Psoas muscle (tissue), 8 donors: ENCODE data around the gene NEURL3. TPM values are rescaled to one million over a fixed set of nuclear protein-coding genes. Genes with fewer than 3 reads are reported as not detected.

Experiments
- ATAC-seq, 4 donors: fragments of 200-7000 bp; cut with Tn5 transposase; one replicate each; pipeline ENCODE4 v1.9.1; 2020; ENCODE audit warnings: moderate library complexity in 3 of 4, mild to moderate bottlenecking in 2 of 4
- DNase-seq, 2 donors: peaks; one replicate each; pipeline ENCODE4 v3.0.0-alpha.2; 2020
- H3K27ac ChIP-seq: fragments of 200-600 bp; one replicate; pipeline ENCODE4 v1.8.0; 2022
- H3K27me3 ChIP-seq, 3 donors: fragments of 200-600 bp in 1 of 3; one replicate each; pipeline versions ENCODE4 v1.6.1 to v1.8.0; 2013 to 2022; ENCODE audit warnings: low read length in 2 of 3, mild to moderate bottlenecking in 2 of 3, moderate library complexity in 1 of 3; ENCODE audit not compliant: insufficient read depth in 3 of 3
- H3K36me3 ChIP-seq, 2 donors: fragments of 200-600 bp in 1 of 2; one replicate each; pipeline versions ENCODE4 v1.6.1 to v1.8.0; 2013 to 2022; ENCODE audit warnings: low read depth in 1 of 2, mild to moderate bottlenecking in 1 of 2, moderate library complexity in 1 of 2; ENCODE audit not compliant: insufficient read depth in 1 of 2
- H3K4me1 ChIP-seq: fragments of 200-600 bp; one replicate; pipeline ENCODE4 v1.8.0; 2022
- H3K4me3 ChIP-seq: fragments of 200-600 bp; one replicate; pipeline ENCODE4 v1.8.0; 2022; ENCODE audit warnings: mild to moderate bottlenecking
- H3K9me3 ChIP-seq: fragments of 200-600 bp; one replicate; pipeline ENCODE4 v1.8.0; 2022
- CTCF ChIP-seq: fragments of 200-600 bp; IDR thresholded peaks from one replicate; pipeline ENCODE4 v1.8.0; 2022; ENCODE audit warnings: antibody characterized with exemption
- WGBS, 3 donors: extraction: QIAGEN DNeasy Blood & Tissue Kit; methylation state at CpG; one replicate each; pipeline versions ENCODE4 v1.1.6 to v1.1.7; 2013; 5-methylcytosine and 5-hydroxymethylcytosine counted together
- intact Hi-C, 2 donors: fragments of 100-400 bp; cut with DNase I; formaldehyde crosslinking; loops; one replicate each; pipeline versions ENCODE4 v1.11.0 to v1.14.2; 2022
- polyA plus RNA-seq, 3 donors: library from polyadenylated mRNA; stranded (reverse); fragments of 200-250 nt; gene quantifications; one replicate each; pipeline ENCODE4 v1.2.3, GENCODE V29; 2013
- total RNA-seq, 4 donors: library from RNA; stranded (reverse); fragmentation: NEBNext Ultra II Directional in 2 of 4; extraction: Animal tissue kit (Norgen Biotek cat#: 25700) in 2 of 4; gene quantifications; one replicate each; pipeline versions ENCODE4 v1.2.1 to v1.2.4, GENCODE V29; 2021 to 2023
- donor health status: healthy with polysubstance abuse.
- donor health status: DM: no; HTN: no; CAD: no; lungs with moderate emphysema.
- donor health status: Bipolar disorder and iron deficiency.
- donor health status: healthy.
- donor health status: DM: yes; HTN: yes; CAD: no.
- donor health status: DM: no; HTN: no; CAD: no.
- donor health status: DM: no; HTN: no; CAD: no.
- donor health status: DM: yes; HTN: yes; CAD: no.

Gene NEURL3
- total and polyA plus RNA-seq, 7 donors: 0.09 to 0.59 (median 0.09) TPM; not detected in 4

- no peaks in the 10 kb centered on the region for H3K27me3 ChIP-seq
- no peak overlapping the region for H3K27ac ChIP-seq
- no peaks in the 10 kb centered on the region for H3K9me3 ChIP-seq
- H3K4me1 ChIP-seq: peaks cover 39% of the 10 kb centered on the region
- TF ChIP-seq CTCF: peak; percentile 100
- H3K4me3 ChIP-seq: peak overlapping the region; percentile 66
- intact Hi-C loops: loop anchor here (2.0 to 10.0 kb wide), 4 partner anchors 149 to 513 kb away; partner anchors contain the start of genes ANKRD36C (in 1 of the 2), ASTL (in 1 of the 2) and SNRNP200 (in 1 of the 2)
- H3K36me3 ChIP-seq: no peaks in the 10 kb centered on the region
- 9 to 15% (median 10%) methylated on average over 28 to 38 of the region's 38 CpGs for WGBS, 3 donors
- DNase-seq (peak; percentile 78 to 86), ATAC-seq (peak; percentile 76 to 87 (median 79))
These were observed 2.9 kb upstream of the NEURL3 start for GRCh38 chr2:96507957-96508520.

- ATAC-seq (no peak), DNase-seq (peak in 1 of 2 donors; percentile 18)
- Histone ChIP-seq H3K36me3 (no peaks in the 10 kb centered on the region), H3K9me3 (no peaks in the 10 kb centered on the region), H3K4me3 (no peak overlapping the region), H3K27ac (no peak overlapping the region), H3K27me3 (peaks cover 0 to 6% (median 3%) of the 10 kb centered on the region in 3 donors), H3K4me1 (peaks cover 39% of the 10 kb centered on the region)
- intact Hi-C loops: loop anchor here in 1 of 2 donors (10.0 kb wide), 1 partner anchor 512 kb away; the partner anchor contains the start of gene ANKRD36C
- TF ChIP-seq CTCF: no peak
- 92 to 96% (median 95%) methylated on average over 7 of the region's 7 CpGs for WGBS, 3 donors
These were observed 1.7 kb upstream of the NEURL3 start for GRCh38 chr2:96506907-96507240.

GRCh38 chr2:96506016-96506906 is 1.1 kb upstream of the NEURL3 start:
- Histone ChIP-seq H3K4me3 (no peak overlapping the region), H3K9me3 (no peaks in the 10 kb centered on the region), H3K36me3 (no peaks in the 10 kb centered on the region), H3K27me3 (peaks cover 0 to 12% (median 3%) of the 10 kb centered on the region in 3 donors), H3K4me1 (peaks cover 39% of the 10 kb centered on the region), H3K27ac (peak overlapping the region; percentile 60)
- no peak for ATAC-seq
- DNase-seq: peak in 1 of 2 donors; percentile 34
- intact Hi-C loops: loop anchor here in 1 of 2 donors (10.0 kb wide), 1 partner anchor 511 kb away; the partner anchor contains the start of gene ANKRD36C
- WGBS, 3 donors: 92 to 94% (median 93%) methylated on average over 8 of the region's 8 CpGs
- TF ChIP-seq CTCF: no peak

GRCh38 chr2:96503637-96504243 is 1.4 kb downstream of the NEURL3 start:
- 83 to 90% (median 86%) methylated on average over 12 of the region's 12 CpGs for WGBS, 3 donors
- Histone ChIP-seq H3K27ac (no peak overlapping the region), H3K4me1 (peaks cover 23% of the 10 kb centered on the region), H3K9me3 (no peaks in the 10 kb centered on the region), H3K36me3 (no peaks in the 10 kb centered on the region), H3K4me3 (no peak overlapping the region), H3K27me3 (peaks cover 0 to 29% (median 7%) of the 10 kb centered on the region in 3 donors)
- intact Hi-C loops: loop anchor here in 1 of 2 donors (10.0 kb wide), 1 partner anchor 509 kb away; the partner anchor contains the start of gene ANKRD36C
- ATAC-seq: no peak
- peak in 1 of 2 donors; percentile 45 for DNase-seq
- TF ChIP-seq CTCF: no peak
